Astrocyte (in vitro differentiated cells and primary cell): ENCODE results near the gene SESN3. TPM values are rescaled to one million over a fixed set of nuclear protein-coding genes. Genes with fewer than 3 reads are reported as not detected.
"Not testable (repeated sequence)": the region's sequence is repeated elsewhere in the genome, so short reads cannot be mapped to it uniquely, and the experiment has no call there.

ENCODE experiments used
- DNase-seq: peaks from one replicate; pipeline ENCODE4 v3.0.0-alpha.2; 2010; ENCODE audit warnings: low read depth
- FAIRE-seq: peaks from 2 replicates; lab custom pipeline; 2011; peaks lifted over from hg19 to GRCh38; lab: Jason Lieb, UNC
- H2AFZ ChIP-seq: 2 replicates; pipeline ENCODE4 v1.6.0; 2012; ENCODE audit warnings: low read depth, low read length, inconsistent platforms
- H3K27ac ChIP-seq: 2 replicates; pipeline ENCODE4 v1.5.1; 2011; ENCODE audit warnings: low read depth, low read length, inconsistent platforms
- H3K27me3 ChIP-seq: 2 replicates; pipeline ENCODE4 v1.6.0; 2011; ENCODE audit warnings: low read length, inconsistent platforms; ENCODE audit not compliant: insufficient read depth
- H3K36me3 ChIP-seq: 2 replicates; pipeline ENCODE4 v1.5.1; 2011; ENCODE audit warnings: low read length, inconsistent platforms; ENCODE audit not compliant: insufficient read depth
- H3K4me1 ChIP-seq: 2 replicates; pipeline ENCODE4 v1.5.1; 2011; ENCODE audit warnings: low read length, inconsistent platforms; ENCODE audit not compliant: insufficient read depth
- H3K4me2 ChIP-seq: 2 replicates; pipeline ENCODE4 v1.6.0; 2012; ENCODE audit warnings: low read length, inconsistent platforms
- H3K4me3 ChIP-seq: 2 replicates; pipeline ENCODE4 v1.5.1; 2011; ENCODE audit warnings: low read depth, mild to moderate bottlenecking, low read length, inconsistent platforms; ENCODE audit not compliant: insufficient read depth
- H3K79me2 ChIP-seq: 2 replicates; pipeline ENCODE4 v1.6.0; 2012; ENCODE audit warnings: mild to moderate bottlenecking, low read length, inconsistent platforms; ENCODE audit not compliant: insufficient read depth
- H3K9ac ChIP-seq: 2 replicates; pipeline ENCODE4 v1.6.0; 2012; ENCODE audit warnings: mild to moderate bottlenecking, low read length, inconsistent platforms
- H3K9me3 ChIP-seq: 2 replicates; pipeline ENCODE4 v1.5.1; 2012; ENCODE audit warnings: low read depth, mild to moderate bottlenecking, low read length, inconsistent platforms; ENCODE audit not compliant: insufficient read depth
- H4K20me1 ChIP-seq: 2 replicates; pipeline ENCODE4 v1.6.0; 2012; ENCODE audit warnings: low read length, inconsistent platforms; ENCODE audit not compliant: insufficient read depth
- H3K27ac Mint-ChIP-seq: one replicate; pipeline ENCODE4 v1.8.0; 2021; ENCODE audit warnings: mild to moderate bottlenecking, mixed read lengths; ENCODE audit not compliant: unreplicated experiment
- H3K27me3 Mint-ChIP-seq: one replicate; pipeline ENCODE4 v1.8.0; 2021; ENCODE audit warnings: low read depth, mixed read lengths; ENCODE audit not compliant: unreplicated experiment
- H3K36me3 Mint-ChIP-seq: one replicate; pipeline ENCODE4 v1.8.0; 2021; ENCODE audit warnings: low read depth, mixed read lengths; ENCODE audit not compliant: unreplicated experiment
- H3K4me1 Mint-ChIP-seq: one replicate; pipeline ENCODE4 v1.8.0; 2021; ENCODE audit warnings: low read depth, mixed read lengths; ENCODE audit not compliant: unreplicated experiment
- H3K4me3 Mint-ChIP-seq: one replicate; pipeline ENCODE4 v1.8.0; 2021; ENCODE audit warnings: mild to moderate bottlenecking, moderate library complexity, mixed read lengths; ENCODE audit not compliant: unreplicated experiment
- H3K9me3 Mint-ChIP-seq: one replicate; pipeline ENCODE4 v1.8.0; 2021; ENCODE audit warnings: mild to moderate bottlenecking, mixed read lengths; ENCODE audit not compliant: unreplicated experiment
- EZH2 ChIP-seq: IDR thresholded peaks from 2 replicates; pipeline ENCODE4 v1.6.1; 2012; ENCODE audit warnings: mild to moderate bottlenecking, low read length, inconsistent platforms; ENCODE audit not compliant: insufficient read depth
- total RNA-seq: library from RNA; stranded (reverse); gene quantifications from 2 replicates; pipeline ENCODE4 v1.2.1, GENCODE V29; 2021
- TF ChIP-seq, protein P1 (sequence below): IDR thresholded peaks from 2 replicates; pipeline ENCODE4 v1.5.1; 2011; ENCODE audit warnings: low read depth, mild to moderate bottlenecking, inconsistent platforms, low read length, moderate library complexity; ENCODE audit not compliant: insufficient read depth

The SESN3 gene
- total RNA-seq, 1 donor from 2014 or later: 98.1 TPM

DNA sequence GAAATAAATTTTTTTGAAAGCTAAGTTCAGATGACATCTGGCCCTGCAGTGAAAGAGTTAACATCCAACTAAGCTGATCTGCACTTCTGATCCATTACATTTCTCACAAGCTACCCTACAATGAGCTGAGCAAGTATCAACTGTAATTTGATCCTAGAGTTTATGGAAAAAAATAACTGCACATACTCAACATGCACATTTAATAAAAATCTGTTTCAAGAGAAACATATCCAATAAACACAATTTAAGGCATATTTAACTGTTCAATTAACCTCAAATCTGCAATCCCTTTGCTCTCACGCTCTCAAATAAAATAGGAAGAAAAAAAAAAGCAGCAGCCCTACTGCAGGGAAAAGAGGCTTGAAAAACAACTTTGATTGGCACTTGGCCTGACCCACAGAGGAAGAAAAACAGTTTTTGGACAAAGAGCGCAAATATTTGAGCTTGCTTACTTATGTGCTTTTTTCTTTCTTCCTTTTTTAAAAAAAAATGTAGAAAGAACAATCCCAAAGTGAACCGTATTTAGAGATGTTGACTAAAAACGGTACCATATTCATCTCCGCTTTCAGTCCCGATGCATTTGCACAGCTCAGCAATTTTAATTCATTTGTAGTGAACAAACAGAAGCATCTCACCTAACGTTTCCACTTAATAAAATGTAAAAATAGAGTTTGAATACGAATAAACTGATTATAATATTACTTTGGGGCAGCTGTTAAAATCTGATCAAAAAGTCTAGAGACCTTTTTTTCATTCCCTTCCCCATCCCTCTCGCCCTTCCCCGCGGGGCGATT, 1.6 kb downstream of the SESN3 start:
- H2AFZ ChIP-seq: peak overlapping the region; percentile 64
- H3K4me3 ChIP-seq: peak overlapping the region; percentile 83
- no peaks in the 10 kb centered on the region for H3K27me3 Mint-ChIP-seq
- H3K36me3 Mint-ChIP-seq: no peaks in the 10 kb centered on the region
- no peak overlapping the region for H3K27ac ChIP-seq
- H3K4me2 ChIP-seq: peak overlapping the region; percentile 91
- no peaks in the 10 kb centered on the region for H3K27me3 ChIP-seq
- peaks cover 22% of the 10 kb centered on the region for H3K4me1 ChIP-seq
- DNase-seq: peak; percentile 25
- TF ChIP-seq EZH2: no peak
- TF ChIP-seq, protein P1, sequence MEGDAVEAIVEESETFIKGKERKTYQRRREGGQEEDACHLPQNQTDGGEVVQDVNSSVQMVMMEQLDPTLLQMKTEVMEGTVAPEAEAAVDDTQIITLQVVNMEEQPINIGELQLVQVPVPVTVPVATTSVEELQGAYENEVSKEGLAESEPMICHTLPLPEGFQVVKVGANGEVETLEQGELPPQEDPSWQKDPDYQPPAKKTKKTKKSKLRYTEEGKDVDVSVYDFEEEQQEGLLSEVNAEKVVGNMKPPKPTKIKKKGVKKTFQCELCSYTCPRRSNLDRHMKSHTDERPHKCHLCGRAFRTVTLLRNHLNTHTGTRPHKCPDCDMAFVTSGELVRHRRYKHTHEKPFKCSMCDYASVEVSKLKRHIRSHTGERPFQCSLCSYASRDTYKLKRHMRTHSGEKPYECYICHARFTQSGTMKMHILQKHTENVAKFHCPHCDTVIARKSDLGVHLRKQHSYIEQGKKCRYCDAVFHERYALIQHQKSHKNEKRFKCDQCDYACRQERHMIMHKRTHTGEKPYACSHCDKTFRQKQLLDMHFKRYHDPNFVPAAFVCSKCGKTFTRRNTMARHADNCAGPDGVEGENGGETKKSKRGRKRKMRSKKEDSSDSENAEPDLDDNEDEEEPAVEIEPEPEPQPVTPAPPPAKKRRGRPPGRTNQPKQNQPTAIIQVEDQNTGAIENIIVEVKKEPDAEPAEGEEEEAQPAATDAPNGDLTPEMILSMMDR: no peak
- peaks cover 38% of the 10 kb centered on the region for H3K79me2 ChIP-seq
- H3K4me3 Mint-ChIP-seq: peak overlapping the region; percentile 98
- H3K36me3 ChIP-seq: no peaks in the 10 kb centered on the region
- no peaks in the 10 kb centered on the region for H3K9me3 Mint-ChIP-seq
- no peaks in the 10 kb centered on the region for H3K9me3 ChIP-seq
- no peak for FAIRE-seq
- no peaks in the 10 kb centered on the region for H4K20me1 ChIP-seq
- peak overlapping the region; percentile 92 for H3K27ac Mint-ChIP-seq
- H3K9ac ChIP-seq: peak overlapping the region; percentile 84
- peaks cover 19% of the 10 kb centered on the region for H3K4me1 Mint-ChIP-seq

DNA sequence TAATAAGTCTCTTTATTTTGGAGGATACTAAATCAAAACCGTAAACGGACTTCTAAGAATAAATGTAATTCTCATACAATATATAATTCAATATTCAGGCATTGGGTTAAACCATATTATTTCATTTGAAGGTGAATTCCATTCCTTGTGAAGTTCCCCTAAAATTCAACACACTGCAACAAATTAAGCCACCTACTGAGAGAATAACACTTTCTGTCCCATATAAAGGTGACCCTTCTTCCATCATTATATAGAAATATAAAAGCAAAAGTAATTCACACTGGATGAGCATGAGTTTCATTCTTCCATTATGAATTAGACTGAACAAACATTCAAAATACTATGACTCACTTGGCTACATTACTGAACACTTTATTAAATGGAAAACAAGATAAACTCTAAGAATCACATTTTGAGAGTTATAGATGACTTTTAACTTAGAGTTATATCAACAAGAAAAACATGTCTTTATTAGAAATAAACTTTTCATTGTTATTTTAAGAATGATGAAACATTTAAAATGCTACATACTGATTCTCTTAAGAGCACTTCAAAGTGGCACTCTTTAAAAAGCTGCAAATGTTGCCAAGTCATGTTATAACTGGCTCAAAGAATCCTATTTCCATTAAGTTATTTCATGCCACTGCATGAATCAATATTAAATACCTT, 2.8 kb downstream of the SESN3 start:
- Histone ChIP-seq H3K4me2 (peak overlapping the region; percentile 52), H3K36me3 (no peaks in the 10 kb centered on the region), H3K79me2 (peaks cover 40% of the 10 kb centered on the region), H3K9me3 (no peaks in the 10 kb centered on the region), H3K4me3 (peak overlapping the region; percentile 24), H4K20me1 (no peaks in the 10 kb centered on the region), H3K9ac (peak overlapping the region; percentile 21), H2AFZ (no peak overlapping the region), H3K27ac (no peak overlapping the region), H3K27me3 (no peaks in the 10 kb centered on the region), H3K4me1 (peaks cover 22% of the 10 kb centered on the region)
- Mint-ChIP-seq H3K4me1 (peaks cover 18% of the 10 kb centered on the region), H3K9me3 (no peaks in the 10 kb centered on the region), H3K27ac (no peak overlapping the region), H3K27me3 (no peaks in the 10 kb centered on the region), H3K36me3 (no peaks in the 10 kb centered on the region), H3K4me3 (peak overlapping the region; percentile 98)
- no peak for FAIRE-seq
- peak; percentile 29 for DNase-seq
- TF ChIP-seq, protein P1: no peak

DNA sequence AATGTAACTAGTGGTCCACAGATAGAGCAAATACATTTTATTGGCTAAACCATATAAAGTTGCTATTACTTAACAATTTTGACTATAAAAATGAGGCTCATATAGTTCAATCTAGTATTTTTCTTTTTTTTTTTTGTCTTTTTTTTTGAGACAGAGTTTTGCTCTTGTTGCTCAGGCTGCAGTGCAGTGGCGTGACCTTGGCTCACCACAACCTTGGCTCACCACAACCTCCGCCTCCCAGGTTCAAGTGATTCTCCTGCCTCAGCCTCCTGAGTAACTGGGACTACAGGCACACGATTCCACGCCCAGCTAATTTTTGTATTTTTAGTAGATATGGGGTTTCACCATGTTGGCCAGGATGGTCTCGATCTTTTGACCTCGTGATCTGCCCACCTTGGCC, 3.9 kb downstream of the SESN3 start:
- H3K27ac Mint-ChIP-seq, H3K27ac ChIP-seq, FAIRE-seq: not testable (repeated sequence)

More for the DNA sequence above, 3.9 kb downstream of the SESN3 start:
- not testable (repeated sequence) for H3K4me3 ChIP-seq, DNase-seq, H3K9me3 ChIP-seq, H3K9ac ChIP-seq, H3K36me3 Mint-ChIP-seq, H3K36me3 ChIP-seq, H3K4me2 ChIP-seq, H4K20me1 ChIP-seq, H2AFZ ChIP-seq, H3K27me3 ChIP-seq, H3K9me3 Mint-ChIP-seq, H3K27me3 Mint-ChIP-seq
- peaks cover 41% of the 10 kb centered on the region for H3K79me2 ChIP-seq
- H3K4me3 Mint-ChIP-seq: peak overlapping the region; percentile 98
- H3K4me1 ChIP-seq: peaks cover 14% of the 10 kb centered on the region
- peaks cover 14% of the 10 kb centered on the region for H3K4me1 Mint-ChIP-seq
